BLaER1 treated with 17β-estradiol and CSF1 and Interleukin-3, amounts not matched to agents 10 nM and 100 nM (cell line): Measurements from ENCODE around the gene POU2F3.

Source experiments
- H3K27ac ChIP-seq, 11 experiments: shearing (Covaris generic); formaldehyde crosslinking; 2 replicates each; pipeline ENCODE4 v1.8.1; 2022
- H3K27me3 ChIP-seq, 11 experiments: shearing (Covaris generic); formaldehyde crosslinking; 2 replicates each; pipeline ENCODE4 v1.8.1; 2022
- H3K36me3 ChIP-seq, 11 experiments: shearing (Covaris generic); formaldehyde crosslinking; 2 replicates each; pipeline ENCODE4 v1.8.1; 2022
- H3K4me1 ChIP-seq, 10 experiments: shearing (Covaris generic); formaldehyde crosslinking; 2 replicates each; pipeline ENCODE4 v1.8.1; 2022
- H3K4me2 ChIP-seq, 11 experiments: shearing (Covaris generic); formaldehyde crosslinking; 2 replicates each; pipeline ENCODE4 v1.8.1; 2022
- H3K4me3 ChIP-seq, 10 experiments: shearing (Covaris generic); formaldehyde crosslinking; 2 replicates each; pipeline ENCODE4 v1.8.1; 2022
- H3K9ac ChIP-seq, 11 experiments: shearing (Covaris generic); formaldehyde crosslinking; 2 replicates each; pipeline ENCODE4 v1.8.1; 2022
- H3K9me3 ChIP-seq, 11 experiments: shearing (Covaris generic); formaldehyde crosslinking; replicated peaks in 1 of 11; 2 replicates each; pipeline ENCODE4 v1.8.1; 2022
- H4K20me1 ChIP-seq, 11 experiments: shearing (Covaris generic); formaldehyde crosslinking; 2 replicates each; pipeline ENCODE4 v1.8.1; 2022
- Cebpa-rat ChIP-seq, 11 experiments: shearing (Covaris generic); IDR thresholded peaks; 2 replicates each; pipeline ENCODE4 v1.8.1; 2022

The POU2F3 gene

GRCh38 chr11:120221115-120221752 is 18.7 kb upstream of the POU2F3 start:
- Histone ChIP-seq H3K27ac (no peak overlapping the region), H3K9me3 (no peaks in the 10 kb centered on the region), H3K4me3 (no peak overlapping the region), H3K4me1 (peaks cover 32 to 69% (median 49%) of the 10 kb centered on the region in 10 experiments), H3K4me2 (peak overlapping the region in 2 of 11 experiments; percentile 3 to 21; a peak in 2 of 22 replicates), H3K9ac (no peak overlapping the region), H3K36me3 (peaks cover 0 to 35% (median 0%) of the 10 kb centered on the region in 11 experiments; a peak in 6 of 22 replicates), H3K27me3 (no peaks in the 10 kb centered on the region), H4K20me1 (peaks cover 0 to 47% (median 14%) of the 10 kb centered on the region in 11 experiments; a peak in 11 of 22 replicates)
- TF ChIP-seq Cebpa-rat (IDR thresholded peaks at IDR 0.05), result no peak

- peaks cover 32 to 81% (median 57%) of the 10 kb centered on the region in 10 experiments for H3K4me1 ChIP-seq
- H3K9me3 ChIP-seq, result no peaks in the 10 kb centered on the region
- H3K27me3 ChIP-seq, result no peaks in the 10 kb centered on the region
- H3K9ac ChIP-seq, result no peak overlapping the region; a peak in 1 of 22 replicates
- peak overlapping the region in 7 of 11 experiments; percentile 11 to 93 (median 84); a peak in 11 of 22 replicates for H3K4me2 ChIP-seq
- H4K20me1 ChIP-seq, result peaks cover 0 to 32% (median 6%) of the 10 kb centered on the region in 11 experiments; a peak in 8 of 22 replicates
- peak overlapping the region in 5 of 11 experiments; percentile 0 to 81 (median 16); a peak in 3 of 22 replicates for H3K27ac ChIP-seq
- peaks cover 0 to 32% (median 0%) of the 10 kb centered on the region in 11 experiments; a peak in 4 of 22 replicates for H3K36me3 ChIP-seq
- no peak for TF ChIP-seq Cebpa-rat (IDR thresholded peaks at IDR 0.05)
- H3K4me3 ChIP-seq, result no peak overlapping the region
Measured at GRCh38 chr11:120222916-120223315, 17.0 kb upstream of the POU2F3 start.

DNA sequence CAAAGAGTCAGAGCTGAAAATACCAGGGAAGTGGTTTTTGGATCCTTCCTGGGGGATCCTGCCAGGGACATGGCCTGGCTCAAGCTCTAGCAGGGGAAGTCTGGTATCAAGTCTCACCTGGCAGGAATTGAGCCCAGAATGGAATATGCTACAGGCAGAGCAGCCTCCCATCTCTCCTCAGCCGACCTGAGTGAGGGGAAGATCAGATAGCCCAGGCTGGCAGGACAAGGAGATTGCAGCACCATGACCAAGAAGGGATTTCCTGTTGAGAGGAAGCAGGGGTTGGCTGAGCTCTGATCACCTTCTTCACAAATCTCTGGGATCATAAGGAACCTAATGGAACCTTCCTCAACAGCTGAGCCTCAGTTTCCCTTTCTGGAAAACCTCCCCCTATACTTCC is 16.1 kb upstream of the POU2F3 start:
- H3K9me3 ChIP-seq, result no peaks in the 10 kb centered on the region
- no peaks in the 10 kb centered on the region for H3K27me3 ChIP-seq
- H3K4me3 ChIP-seq, result peak overlapping the region in 1 of 10 experiments; percentile 56; a peak in 1 of 20 replicates
- H3K4me2 ChIP-seq, result peak overlapping the region; percentile 72 to 93 (median 81)
- peak overlapping the region in 8 of 11 experiments; percentile 16 to 82 (median 74); a peak in 11 of 22 replicates for H3K27ac ChIP-seq
- H3K36me3 ChIP-seq, result peaks cover 0 to 24% (median 0%) of the 10 kb centered on the region in 11 experiments; a peak in 4 of 22 replicates
- peaks cover 0 to 24% (median 0%) of the 10 kb centered on the region in 11 experiments; a peak in 4 of 22 replicates for H4K20me1 ChIP-seq
- H3K9ac ChIP-seq, result peak overlapping the region in 2 of 11 experiments; percentile 30 to 33; a peak in 2 of 22 replicates
- no peak for TF ChIP-seq Cebpa-rat (IDR thresholded peaks at IDR 0.05)
- H3K4me1 ChIP-seq, result peaks cover 29 to 77% (median 57%) of the 10 kb centered on the region in 10 experiments

GRCh38 chr11:120224361-120224760 is 15.6 kb upstream of the POU2F3 start:
- peaks cover 0 to 18% (median 0%) of the 10 kb centered on the region in 11 experiments; a peak in 4 of 22 replicates for H4K20me1 ChIP-seq
- H3K4me1 ChIP-seq, result peaks cover 29 to 73% (median 55%) of the 10 kb centered on the region in 10 experiments
- peak overlapping the region; percentile 72 to 93 (median 81) for H3K4me2 ChIP-seq
- peak overlapping the region in 7 of 11 experiments; percentile 16 to 54 (median 44); a peak in 10 of 22 replicates for H3K9ac ChIP-seq
- no peaks in the 10 kb centered on the region for H3K9me3 ChIP-seq
- H3K36me3 ChIP-seq, result peaks cover 0 to 24% (median 0%) of the 10 kb centered on the region in 11 experiments; a peak in 4 of 22 replicates
- no peaks in the 10 kb centered on the region for H3K27me3 ChIP-seq
- peak overlapping the region in 10 of 11 experiments; percentile 19 to 82 (median 72); a peak in 18 of 22 replicates for H3K27ac ChIP-seq
- H3K4me3 ChIP-seq, result peak overlapping the region in 4 of 10 experiments; percentile 20 to 56 (median 28); a peak in 4 of 20 replicates
- TF ChIP-seq Cebpa-rat (IDR thresholded peaks at IDR 0.05), result no peak

GRCh38 chr11:120224972-120225909 is 14.7 kb upstream of the POU2F3 start:
- Histone ChIP-seq H3K27me3 (no peaks in the 10 kb centered on the region), H3K4me1 (peaks cover 29 to 64% (median 50%) of the 10 kb centered on the region in 10 experiments), H4K20me1 (peaks cover 0 to 10% (median 0%) of the 10 kb centered on the region in 11 experiments; a peak in 3 of 22 replicates), H3K36me3 (peaks cover 0 to 18% (median 0%) of the 10 kb centered on the region in 11 experiments; a peak in 4 of 22 replicates), H3K4me2 (peak overlapping the region; percentile 72 to 93 (median 81)), H3K9me3 (no peaks in the 10 kb centered on the region), H3K9ac (peak overlapping the region in 6 of 11 experiments; percentile 17 to 54 (median 44); a peak in 9 of 22 replicates), H3K4me3 (peak overlapping the region in 3 of 10 experiments; percentile 26 to 56 (median 31); a peak in 5 of 20 replicates), H3K27ac (peak overlapping the region; percentile 36 to 82 (median 72); a peak in 20 of 22 replicates)
- no peak for TF ChIP-seq Cebpa-rat (IDR thresholded peaks at IDR 0.05)

DNA sequence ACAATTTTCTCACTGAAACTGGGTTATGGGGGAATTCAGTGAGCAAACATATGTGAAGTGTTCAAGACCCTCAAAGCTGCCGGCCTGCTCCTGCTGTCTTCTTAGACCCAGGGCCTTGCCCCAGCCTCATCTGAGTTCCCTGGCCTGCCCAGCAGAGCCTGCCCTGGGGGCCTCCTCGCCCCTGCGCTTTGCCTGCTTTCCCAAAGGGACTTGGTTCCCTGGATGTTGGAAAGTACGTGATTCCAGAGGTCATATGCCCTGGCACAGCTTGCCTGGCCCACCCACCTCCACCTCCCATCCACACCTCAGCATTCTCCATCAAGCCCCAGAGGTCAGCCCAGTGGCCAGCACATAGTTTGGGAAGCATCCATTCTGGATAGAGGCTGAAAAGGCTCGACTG is 13.7 kb upstream of the POU2F3 start:
- H3K4me3 ChIP-seq, result no peak overlapping the region
- H3K27ac ChIP-seq, result peak overlapping the region in 8 of 11 experiments; percentile 19 to 82 (median 66); a peak in 10 of 22 replicates
- no peak for TF ChIP-seq Cebpa-rat (IDR thresholded peaks at IDR 0.05)
- peak overlapping the region in 4 of 11 experiments; percentile 2 to 30 (median 10); a peak in 1 of 22 replicates for H3K9ac ChIP-seq
- no peaks in the 10 kb centered on the region for H3K9me3 ChIP-seq
- H3K27me3 ChIP-seq, result no peaks in the 10 kb centered on the region
- peaks cover 0 to 10% (median 0%) of the 10 kb centered on the region in 11 experiments; a peak in 2 of 22 replicates for H4K20me1 ChIP-seq
- peaks cover 29 to 58% (median 48%) of the 10 kb centered on the region in 10 experiments for H3K4me1 ChIP-seq
- H3K36me3 ChIP-seq, result peaks cover 0 to 14% (median 0%) of the 10 kb centered on the region in 11 experiments; a peak in 3 of 22 replicates
- H3K4me2 ChIP-seq, result peak overlapping the region in 5 of 11 experiments; percentile 80 to 93 (median 86); a peak in 9 of 22 replicates

DNA sequence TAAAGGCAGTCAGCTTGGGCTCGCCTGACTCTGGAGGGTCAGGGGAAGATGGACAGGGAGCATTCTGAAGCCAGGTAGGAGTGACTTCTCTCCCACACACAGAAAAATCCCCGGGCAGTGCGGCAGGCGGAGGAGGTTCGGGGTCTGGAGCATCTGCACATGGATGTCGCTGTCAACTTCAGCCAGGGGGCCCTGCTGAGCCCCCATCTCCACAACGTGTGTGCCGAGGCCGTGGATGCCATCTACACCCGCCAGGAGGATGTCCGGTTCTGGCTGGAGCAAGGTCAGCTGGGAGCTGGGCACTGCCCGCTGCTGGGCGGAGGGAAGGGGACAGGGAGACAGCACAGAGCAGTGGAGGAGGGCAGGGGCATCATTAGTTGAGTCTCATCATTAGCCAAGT is 13.2 kb upstream of the POU2F3 start:
- H3K4me3 ChIP-seq, result no peak overlapping the region

More for the DNA sequence above, 13.2 kb upstream of the POU2F3 start:
- no peaks in the 10 kb centered on the region for H3K9me3 ChIP-seq
- H3K9ac ChIP-seq, result peak overlapping the region in 2 of 11 experiments; percentile 9 to 10; a peak in 1 of 22 replicates
- H3K4me2 ChIP-seq, result peak overlapping the region in 5 of 11 experiments; percentile 15 to 88 (median 81); a peak in 8 of 22 replicates
- no peaks in the 10 kb centered on the region for H3K27me3 ChIP-seq
- H3K36me3 ChIP-seq, result peaks cover 0 to 14% (median 0%) of the 10 kb centered on the region in 11 experiments; a peak in 3 of 22 replicates
- H4K20me1 ChIP-seq, result peaks cover 0 to 12% (median 0%) of the 10 kb centered on the region in 11 experiments; a peak in 2 of 22 replicates
- H3K27ac ChIP-seq, result peak overlapping the region in 7 of 11 experiments; percentile 19 to 82 (median 71); a peak in 8 of 22 replicates
- peaks cover 29 to 58% (median 47%) of the 10 kb centered on the region in 10 experiments for H3K4me1 ChIP-seq
- no peak for TF ChIP-seq Cebpa-rat (IDR thresholded peaks at IDR 0.05)
